OCI-LY3 (cell line): ENCODE results near the gene IRF1.

Source experiments
- CTCF ChIP-seq: fragments of 200-600, 300-600 bp; sonication (generic); IDR thresholded peaks from 2 replicates; pipeline ENCODE4 v1.5.1; 2014; ENCODE audit warnings: antibody characterized with exemption, low read length, low read depth
- EZH2phosphoT487 ChIP-seq: fragments of 200-600 bp; shearing (Covaris generic); IDR thresholded peaks from 2 replicates; pipeline ENCODE4 v1.6.1; 2018; ENCODE audit warnings: antibody characterized with exemption, mixed run types, low read depth

- TF ChIP-seq CTCF = no peak
- no peak for TF ChIP-seq EZH2phosphoT487
Observed at GRCh38 chr5:132493241-132493640, 2.7 kb upstream of the IRF1 start.
